ENCODE measurements around the gene AMBP. TPM values are rescaled to one million over a fixed set of nuclear protein-coding genes. Genes with fewer than 3 reads are reported as not detected.

Gene AMBP
- total RNA-seq, 1 experiment from 2014 or later, result 0.26 TPM

DNA sequence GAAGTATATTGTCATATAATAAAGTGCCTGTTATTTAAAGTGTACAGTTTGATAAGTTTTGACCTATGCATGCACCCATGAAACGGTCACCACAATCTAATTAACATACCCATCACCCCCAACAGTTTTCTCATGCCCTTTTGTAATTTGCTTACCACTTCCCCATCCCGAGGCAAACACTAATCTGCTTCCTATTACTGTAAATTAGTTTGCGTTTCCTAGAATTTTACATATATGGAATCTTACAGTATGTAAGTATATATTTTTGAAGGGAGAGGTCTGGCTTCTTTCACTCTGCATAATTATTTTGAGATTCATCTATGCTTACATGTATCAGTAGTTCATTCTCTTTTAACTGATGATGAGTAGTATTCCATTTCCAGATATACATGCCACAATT is 56.5 kb downstream of the AMBP start:
- DNase-seq, result no peak
- Histone ChIP-seq H3K27me3 (no peaks in the 10 kb centered on the region), H3K4me3 (no peak overlapping the region), H3K36me3 (peaks cover 21% of the 10 kb centered on the region), H3K9me3 (peaks cover 27% of the 10 kb centered on the region)

DNA sequence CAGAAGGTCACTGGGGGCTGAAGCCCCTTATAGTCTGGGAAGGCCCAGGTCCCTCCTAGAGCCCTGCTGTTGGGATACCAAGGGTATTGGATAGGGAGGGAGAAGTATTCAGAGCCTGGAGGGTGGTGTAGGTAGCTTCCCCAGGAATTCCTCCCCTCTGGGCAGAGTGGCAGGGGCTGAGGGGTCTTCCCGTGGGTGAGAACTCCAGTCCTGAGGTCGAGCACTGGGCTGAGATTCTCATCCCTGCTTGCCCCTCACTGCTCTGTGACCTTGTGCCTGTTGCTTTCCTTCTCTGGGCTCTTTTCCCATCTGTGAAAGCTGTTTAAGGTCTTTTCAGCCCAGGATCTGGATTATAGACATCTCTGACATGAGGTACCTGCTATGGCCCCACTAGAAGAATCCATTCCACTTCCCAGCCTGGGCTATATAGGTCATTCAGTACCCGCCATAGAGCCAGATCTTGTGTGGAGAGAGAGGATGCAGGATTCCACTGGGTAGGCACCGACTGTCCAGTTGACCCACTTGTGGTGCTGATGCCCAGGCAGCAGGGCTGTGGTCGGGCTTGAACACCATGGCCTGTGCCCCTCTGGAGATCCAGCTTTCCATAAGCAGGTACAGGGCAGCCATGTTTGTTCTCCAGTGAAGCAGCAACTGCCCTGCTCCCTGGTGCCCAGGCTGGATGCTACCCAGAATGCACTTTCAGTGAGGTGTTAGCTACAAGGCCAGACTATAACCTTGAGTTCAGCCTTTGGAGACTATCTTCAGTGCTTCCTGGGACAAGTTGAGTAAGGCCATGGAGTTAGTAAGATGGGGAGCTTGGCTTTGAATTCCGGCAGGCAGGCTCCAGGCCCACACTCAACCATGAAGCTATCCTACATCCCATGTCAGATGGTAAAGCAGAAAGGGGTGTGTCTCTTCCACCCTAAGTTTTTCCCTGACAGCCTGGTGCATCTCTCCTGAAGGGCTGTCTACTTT is 60.1 kb downstream of the AMBP start:
- peaks cover 14% of the 10 kb centered on the region for H3K9me3 ChIP-seq
- no peak for DNase-seq
- no peak overlapping the region for H3K4me3 ChIP-seq
- peaks cover 15% of the 10 kb centered on the region for H3K36me3 ChIP-seq
- H3K27me3 ChIP-seq, result no peaks in the 10 kb centered on the region

DNA sequence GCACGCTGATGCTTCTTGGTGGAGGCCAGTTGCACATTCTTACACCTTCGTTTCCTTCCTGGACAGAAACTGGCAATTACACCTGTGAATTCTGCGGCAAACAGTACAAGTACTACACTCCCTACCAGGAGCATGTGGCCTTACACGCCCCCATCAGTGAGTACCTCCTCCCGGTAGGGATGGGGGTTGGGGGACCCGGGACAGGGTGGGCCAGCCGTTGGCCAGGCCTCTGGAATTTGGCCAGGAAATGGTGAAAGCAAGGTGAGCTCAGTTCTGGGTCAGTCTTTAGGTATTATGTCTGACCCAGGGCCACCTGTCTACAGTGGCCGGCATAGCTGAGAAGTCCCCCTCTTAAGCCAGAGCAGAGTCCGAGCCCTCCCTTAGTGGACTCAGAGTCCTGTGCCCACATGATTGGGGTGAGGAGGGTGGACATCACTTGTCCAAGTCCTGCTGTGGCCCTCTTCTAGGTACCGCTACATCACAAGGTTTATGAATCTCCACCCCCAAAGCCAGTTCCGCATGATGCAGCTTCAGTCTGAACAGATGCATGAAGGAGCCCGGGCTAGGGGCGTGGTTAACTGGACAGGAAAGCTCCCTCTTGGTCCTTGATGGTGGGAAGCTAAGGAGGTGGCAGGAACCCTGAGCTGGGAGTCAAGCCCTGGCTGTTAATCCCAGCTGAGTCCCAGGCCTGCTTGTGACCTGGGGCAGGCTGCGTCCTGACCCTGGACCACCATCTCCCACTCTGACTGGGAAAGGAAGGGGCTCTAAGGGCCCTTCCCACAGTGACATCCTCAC is 61.3 kb downstream of the AMBP start:
- no peak overlapping the region for H3K4me3 ChIP-seq
- no peaks in the 10 kb centered on the region for H3K27me3 ChIP-seq
- DNase-seq, result no peak
- peaks cover 9% of the 10 kb centered on the region for H3K36me3 ChIP-seq
- peaks cover 4% of the 10 kb centered on the region for H3K9me3 ChIP-seq

DNA sequence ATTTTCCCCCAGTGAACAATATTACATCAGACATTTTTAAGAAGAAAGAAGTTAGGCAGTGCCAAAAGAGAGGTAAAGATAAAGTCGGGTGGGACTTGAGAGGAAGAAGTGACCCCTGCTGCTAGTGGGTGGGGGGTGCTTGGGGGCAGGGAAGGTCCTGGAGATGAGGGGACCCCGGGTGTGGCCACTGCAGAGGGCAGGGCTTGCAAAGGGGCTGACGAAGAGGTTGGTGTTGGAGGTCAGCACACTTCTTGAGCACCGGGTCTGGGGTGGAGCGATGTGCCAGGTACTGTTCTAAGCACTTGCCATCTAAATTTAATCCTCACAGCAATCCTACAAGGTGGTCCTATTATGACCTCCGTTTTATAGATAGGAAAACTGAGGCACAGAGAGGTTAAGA is 62.0 kb downstream of the AMBP start:
- Histone ChIP-seq H3K27me3 (no peaks in the 10 kb centered on the region), H3K4me3 (no peak overlapping the region), H3K36me3 (peaks cover 4% of the 10 kb centered on the region; the same call in 1 of the 2 replicates), H3K9me3 (peaks cover 4% of the 10 kb centered on the region; the same call in 1 of the 2 replicates)
- DNase-seq, result no peak

DNA sequence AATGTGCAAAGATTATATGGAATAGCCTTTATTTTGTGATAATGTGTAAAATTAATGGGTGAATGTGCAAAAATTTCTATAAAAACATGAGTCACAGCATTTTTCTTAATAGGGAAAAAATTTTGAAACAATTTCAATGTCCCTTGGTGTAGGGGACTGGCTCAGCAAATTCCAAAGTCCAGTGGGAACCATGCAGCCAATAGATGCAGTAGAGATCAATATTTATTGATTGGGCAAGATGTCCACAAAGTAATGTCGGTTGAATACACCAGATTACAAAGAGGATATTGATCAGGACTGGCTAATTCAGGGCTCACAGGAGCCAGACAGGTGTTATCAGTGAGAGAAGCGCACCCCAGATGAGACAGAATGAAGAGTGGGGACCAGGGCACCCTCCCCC is 62.5 kb downstream of the AMBP start:
- no peak for DNase-seq
- H3K4me3 ChIP-seq, result no peak overlapping the region
- peaks cover 4% of the 10 kb centered on the region; the same call in 1 of the 2 replicates for H3K9me3 ChIP-seq
- peaks cover 4% of the 10 kb centered on the region; the same call in 1 of the 2 replicates for H3K36me3 ChIP-seq
- H3K27me3 ChIP-seq, result no peaks in the 10 kb centered on the region

DNA sequence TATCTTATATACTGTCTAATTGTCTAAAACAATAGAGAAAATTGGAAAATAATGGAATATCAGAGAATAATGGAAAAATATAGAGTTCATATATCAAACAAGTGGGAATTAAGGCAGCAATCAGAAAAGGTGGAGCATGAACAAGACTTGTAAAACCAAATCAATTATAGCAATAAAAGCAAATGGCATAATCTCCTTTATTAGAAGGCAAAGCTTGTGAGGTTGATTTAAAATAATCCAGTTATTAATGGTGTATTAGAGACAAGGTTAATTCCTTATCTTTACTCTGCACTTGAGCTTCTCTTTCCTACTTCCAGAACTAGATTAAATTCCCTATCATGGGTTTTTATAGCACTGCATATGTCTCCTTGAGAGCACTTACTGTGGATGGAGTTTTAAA is 64.1 kb downstream of the AMBP start:
- H3K27me3 ChIP-seq, result no peaks in the 10 kb centered on the region
- H3K36me3 ChIP-seq, result peaks cover 4% of the 10 kb centered on the region; the same call in 1 of the 2 replicates
- DNase-seq, result no peak
- H3K4me3 ChIP-seq, result no peak overlapping the region
- H3K9me3 ChIP-seq, result no peaks in the 10 kb centered on the region; the same call in 1 of the 2 replicates

DNA sequence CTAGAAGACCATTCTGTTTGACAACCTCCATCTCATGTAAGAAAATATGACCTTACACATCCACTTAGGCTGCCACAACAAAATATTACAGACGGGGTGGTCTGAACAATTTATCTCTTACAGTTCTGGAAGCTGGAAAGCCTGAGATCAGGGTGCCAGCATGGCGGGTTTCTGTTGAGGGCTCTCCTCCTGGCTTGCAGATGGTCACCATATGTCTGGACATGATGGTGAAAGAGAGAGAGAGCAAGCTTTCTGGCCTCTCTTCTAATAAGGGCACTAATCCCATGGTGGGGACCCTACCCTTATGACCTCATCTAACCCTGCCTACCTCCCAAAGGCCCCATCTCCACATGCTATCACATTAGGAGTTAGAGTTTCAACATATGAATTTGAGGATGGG is 66.0 kb downstream of the AMBP start:
- no peak overlapping the region for H3K4me3 ChIP-seq
- H3K27me3 ChIP-seq, result no peaks in the 10 kb centered on the region
- DNase-seq, result no peak
- peaks cover 6% of the 10 kb centered on the region; the same call in 1 of the 2 replicates for H3K36me3 ChIP-seq
- no peaks in the 10 kb centered on the region; the same call in 1 of the 2 replicates for H3K9me3 ChIP-seq

DNA sequence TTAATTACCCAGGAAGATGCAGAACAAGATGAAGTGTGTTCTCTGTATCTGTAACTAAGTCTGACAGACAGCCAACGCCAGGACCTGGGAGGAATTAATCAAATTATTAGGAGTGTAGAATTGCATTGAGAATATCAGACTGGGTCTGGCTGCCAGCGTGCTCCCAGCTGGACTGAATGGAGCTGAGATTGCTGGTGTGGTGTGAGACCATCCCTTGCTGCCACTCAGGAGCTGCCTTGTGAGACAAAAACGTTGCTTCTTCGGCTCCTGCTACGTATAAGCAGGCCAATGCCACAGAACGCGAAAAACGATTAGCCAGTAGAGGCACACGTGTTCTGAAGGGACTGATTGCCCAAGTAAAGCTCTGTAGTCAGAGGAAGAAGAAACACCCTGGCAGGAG is 66.8 kb downstream of the AMBP start:
- Histone ChIP-seq H3K4me3 (no peak overlapping the region), H3K27me3 (no peaks in the 10 kb centered on the region), H3K36me3 (peaks cover 12% of the 10 kb centered on the region), H3K9me3 (no peaks in the 10 kb centered on the region; the same call in 1 of the 2 replicates)
- no peak for DNase-seq

Other genes starting within 250 kb of the AMBP start
- 3.4 and 3.6 TPM in 2 replicates for gene ZNF618, start 202.0 kb downstream of the AMBP start, total RNA-seq (2014; rRNA removed; shearing (Covaris generic); ENCODE audit: low replicate concordance)
- not detected in 2 replicates for gene KIF12, start 21.0 kb upstream of the AMBP start, total RNA-seq (2014; rRNA removed; shearing (Covaris generic); ENCODE audit: low replicate concordance)
- gene COL27A1, start 77.2 kb upstream of the AMBP start, total RNA-seq (2014; rRNA removed; shearing (Covaris generic); ENCODE audit: low replicate concordance), result 1.1 and 1.3 TPM in 2 replicates
- gene ORM1, start 244.8 kb upstream of the AMBP start, total RNA-seq (2014; rRNA removed; shearing (Covaris generic); ENCODE audit: low replicate concordance), result not detected in 2 replicates

Data from MG63 (cell line).